GM19468 (cell line): ENCODE results near the gene LOX.

ENCODE experiments used
- ATAC-seq: cut with Tn5 transposase; IDR thresholded peaks from one replicate; pipeline ENCODE4 v1.9.1; 2021; ENCODE audit warnings: mild to moderate bottlenecking, moderate library complexity, moderate number of reproducible peaks; ENCODE audit not compliant: unreplicated experiment; ENCODE audit errors: extremely low read depth

LOX gene

DNA sequence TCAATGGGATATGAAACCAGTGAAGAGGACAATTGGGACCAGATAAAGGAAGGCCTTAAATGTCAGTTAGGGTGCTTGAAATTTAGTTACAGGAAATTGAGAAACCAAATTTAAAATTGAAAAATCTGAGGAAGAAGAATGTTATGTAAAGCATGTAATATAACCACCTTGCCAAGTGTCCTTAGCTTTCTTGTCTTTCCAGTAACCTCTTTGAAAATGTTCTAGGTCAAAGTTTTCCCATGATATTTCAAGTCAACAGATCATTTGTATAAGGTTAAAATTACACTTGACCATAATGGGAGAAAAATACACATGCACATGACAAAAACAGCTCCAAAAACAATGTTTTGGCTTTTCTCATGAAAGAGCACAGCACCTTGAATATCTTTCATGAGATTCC lies 21.1 kb downstream of the LOX start:
- ATAC-seq = no peak

GRCh38 chr5:122054266-122054665 lies 23.8 kb downstream of the LOX start:
- no peak for ATAC-seq

GRCh38 chr5:122053181-122054109 lies 24.6 kb downstream of the LOX start:
- ATAC-seq = no peak

GRCh38 chr5:122051569-122051968 lies 26.5 kb downstream of the LOX start:
- ATAC-seq = no peak

DNA sequence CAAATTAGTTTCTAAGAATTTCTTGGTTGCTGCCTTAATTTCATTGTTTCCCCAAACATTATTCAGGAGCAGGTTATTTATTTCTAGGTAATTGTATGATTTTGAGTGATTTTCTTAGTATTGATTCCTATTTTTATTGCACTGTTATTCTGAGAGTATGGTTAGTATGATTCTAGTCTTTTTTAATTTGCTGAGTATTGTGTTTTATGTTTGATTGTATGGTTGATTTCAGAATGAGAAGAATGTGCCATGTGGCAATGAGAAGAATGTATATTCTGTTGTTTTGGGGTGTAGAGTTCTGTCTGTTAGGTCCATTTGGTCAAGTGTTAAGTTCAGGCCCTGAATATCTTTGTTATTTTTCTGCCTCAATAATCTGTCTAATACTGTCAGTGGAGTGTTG lies 27.1 kb downstream of the LOX start:
- ATAC-seq = no peak

DNA sequence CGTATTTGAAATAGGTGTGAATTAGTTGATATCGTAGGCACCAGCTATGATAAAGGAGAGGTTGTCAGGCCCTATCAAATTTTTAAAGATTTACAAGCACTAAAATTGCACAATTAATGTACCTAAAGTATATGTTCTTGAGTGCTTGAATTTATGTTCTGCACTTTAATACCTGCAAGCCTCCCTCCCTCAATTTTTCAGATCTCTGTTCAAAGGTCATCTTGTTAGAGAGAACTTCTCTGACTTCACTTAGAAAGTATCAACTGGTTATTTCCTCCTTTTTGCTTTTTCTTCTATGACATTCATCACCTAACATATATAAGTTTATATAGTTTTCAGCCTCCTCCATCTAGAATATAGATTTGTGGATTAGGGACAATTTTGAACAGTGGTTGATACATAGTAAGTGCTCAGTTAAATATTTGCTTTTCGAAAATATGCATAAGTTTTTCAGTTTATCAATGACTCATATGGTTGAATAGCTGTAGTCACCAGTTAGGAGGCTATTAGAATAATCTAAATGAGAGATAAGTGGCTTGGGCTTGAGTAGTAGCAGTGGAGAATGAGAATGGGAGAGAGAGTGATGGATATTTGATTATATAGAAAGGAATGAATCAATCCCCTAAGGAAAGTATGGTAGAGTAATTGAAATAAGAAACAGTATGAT lies 37.3 kb downstream of the LOX start:
- ATAC-seq = no peak

DNA sequence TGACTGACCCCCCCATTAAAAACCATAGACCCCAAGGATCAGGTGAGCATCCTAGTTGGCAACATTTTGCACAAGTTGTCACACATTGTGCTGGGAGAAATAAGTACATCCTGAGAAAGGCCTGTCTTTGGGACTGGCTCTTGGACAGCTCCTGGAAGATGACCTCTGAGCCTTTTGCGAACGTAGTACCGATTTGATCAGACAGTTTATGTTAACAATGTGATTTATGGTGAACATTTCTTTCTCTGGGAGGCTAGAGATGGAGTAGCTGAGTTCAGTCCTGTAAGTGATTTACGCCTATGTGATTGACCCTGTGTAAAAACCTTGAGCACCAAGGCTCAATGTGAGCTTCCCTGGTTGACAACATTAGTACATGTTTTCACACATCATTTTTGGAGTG lies 41.7 kb downstream of the LOX start:
- no peak for ATAC-seq

DNA sequence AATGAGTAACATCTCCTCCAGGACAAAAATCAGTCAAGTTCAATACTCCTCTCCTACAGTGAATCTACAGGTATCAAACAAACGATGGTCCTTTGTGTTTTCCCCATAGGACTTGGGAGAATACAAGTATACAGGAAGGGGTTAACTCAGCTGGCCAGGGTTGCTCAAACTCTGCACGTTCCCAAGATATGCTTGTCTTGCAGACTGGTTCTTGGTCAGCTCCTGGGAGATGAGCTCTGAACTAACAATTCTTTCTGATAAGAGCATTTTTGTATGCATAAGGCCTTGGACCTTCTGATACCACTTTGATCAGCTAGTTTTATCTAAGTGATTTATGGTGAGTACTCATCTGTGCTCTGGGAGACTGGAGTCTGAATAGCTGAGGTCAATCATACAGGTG lies 42.1 kb downstream of the LOX start:
- no peak for ATAC-seq

- ATAC-seq = no peak
Measured at GRCh38 chr5:122031836-122032235, 46.2 kb downstream of the LOX start.

- no peak for ATAC-seq
Measured at GRCh38 chr5:122030251-122030650, 47.8 kb downstream of the LOX start.

GRCh38 chr5:122029818-122030217 lies 48.2 kb downstream of the LOX start:
- ATAC-seq = no peak

DNA sequence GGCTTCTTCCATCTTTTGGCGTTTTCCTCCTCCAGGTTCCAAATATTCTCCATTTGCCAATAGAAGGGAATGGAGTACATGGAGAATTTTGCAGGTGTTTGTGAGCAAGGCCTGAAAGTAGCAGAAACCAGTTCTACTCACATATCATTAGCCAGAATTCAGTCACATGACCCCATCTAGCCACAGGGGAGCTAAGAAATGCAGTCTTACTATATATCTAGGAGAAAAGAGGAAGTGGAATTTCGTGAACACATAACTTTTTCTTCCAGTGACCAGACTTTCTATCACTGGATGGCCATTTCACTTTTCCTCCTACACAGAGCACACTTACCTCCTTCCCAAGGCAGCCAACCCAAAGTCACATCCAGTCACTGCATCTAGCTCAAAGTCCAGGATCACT lies 55.1 kb downstream of the LOX start:
- ATAC-seq = no peak

- no peak for ATAC-seq
Measured at GRCh38 chr5:122019919-122020590, 58.0 kb downstream of the LOX start.

DNA sequence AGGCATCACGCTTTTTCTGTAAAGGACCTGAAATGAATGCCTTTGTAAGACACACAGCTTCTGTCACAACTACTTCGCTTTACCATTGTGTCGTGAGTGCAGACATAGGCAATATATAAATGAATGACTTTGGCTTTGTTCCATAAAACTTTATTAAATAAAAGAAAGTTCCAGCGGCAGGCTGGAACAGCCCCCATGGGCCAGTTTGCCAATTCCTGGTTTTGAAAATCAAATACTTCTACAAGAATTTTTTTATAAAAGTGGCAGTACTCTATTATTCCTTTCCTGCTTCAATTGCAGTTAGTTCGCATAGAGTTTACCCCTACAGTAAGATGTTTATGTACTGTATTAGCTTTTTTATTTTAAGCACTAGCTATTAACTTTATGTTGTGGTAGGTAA lies 62.6 kb downstream of the LOX start:
- ATAC-seq = no peak

- no peak for ATAC-seq
Measured at GRCh38 chr5:122014236-122014935, 63.7 kb downstream of the LOX start.
